A673 (cell line): ENCODE results near the gene MVK. TPM values are rescaled to one million over a fixed set of nuclear protein-coding genes. Genes with fewer than 3 reads are reported as not detected.

Experiments
- BruUV-seq: library from RNA; stranded (reverse); fragments of 400-500 nt; replicated peaks from 2 replicates; lab custom pipeline; 2021; lab: Mats Ljungman, UMichigan
- CTCF ChIA-PET: fragments of 300-600 bp; sonication (Branson Sonifier 250); formaldehyde crosslinking; loops from one replicate; lab custom pipeline; 2022; ENCODE audit warnings: antibody characterized with exemption; lab: Charles Lee
- POLR2A ChIA-PET: fragments of 300-600 bp; sonication (Branson Sonifier 250); formaldehyde crosslinking; loops from one replicate; lab custom pipeline; 2022; ENCODE audit warnings: antibody characterized with exemption; ENCODE audit not compliant: low non-redundant PET; lab: Charles Lee
- DNase-seq: peaks from one replicate; pipeline ENCODE4 v3.0.0-alpha.2; 2015; ENCODE audit warnings: low spot score
- H3K27ac ChIP-seq: fragments of 200-600 bp; sonication (generic); 2 replicates; pipeline ENCODE4 v1.5.1; 2016; ENCODE audit warnings: mixed run types, low read depth, mild to moderate bottlenecking, mixed read lengths, antibody characterized with exemption, low read length; ENCODE audit not compliant: poor library complexity, severe bottlenecking
- H3K27me3 ChIP-seq: fragments of 200-600 bp; sonication (generic); replicated peaks from 2 replicates; pipeline ENCODE4 v1.6.1; 2017; ENCODE audit warnings: mixed run types, low read depth, mild to moderate bottlenecking, mixed read lengths, antibody characterized with exemption, low read length; ENCODE audit not compliant: insufficient read depth, poor library complexity
- H3K36me3 ChIP-seq: fragments of 200-600 bp; sonication (generic); 2 replicates; pipeline ENCODE4 v1.6.1; 2016; ENCODE audit warnings: mixed run types, mild to moderate bottlenecking, mixed read lengths, antibody characterized with exemption, low read length; ENCODE audit not compliant: insufficient read depth, poor library complexity, severe bottlenecking
- H3K4me1 ChIP-seq: fragments of 200-600 bp; sonication (generic); 2 replicates; pipeline ENCODE4 v1.6.1; 2017; ENCODE audit warnings: mixed run types, mild to moderate bottlenecking, mixed read lengths, antibody characterized with exemption, low read length; ENCODE audit not compliant: insufficient read depth, poor library complexity, severe bottlenecking
- H3K4me3 ChIP-seq: fragments of 200-600 bp; sonication (generic); 2 replicates; pipeline ENCODE4 v1.5.1; 2016; ENCODE audit warnings: low read depth, mixed run types, mild to moderate bottlenecking, mixed read lengths, low read length; ENCODE audit not compliant: poor library complexity, severe bottlenecking
- H3K9me3 ChIP-seq: fragments of 200-600 bp; sonication (generic); 2 replicates; pipeline ENCODE4 v1.6.1; 2016; ENCODE audit warnings: mixed run types, low read depth, mild to moderate bottlenecking, mixed read lengths, antibody characterized with exemption, low read length; ENCODE audit not compliant: poor library complexity, severe bottlenecking
- CTCF ChIP-seq: fragments of 300-800, 200-600 bp; sonication (generic); conservative IDR thresholded peaks from 2 replicates; pipeline ENCODE4 v1.5.1; 2017; ENCODE audit warnings: low read depth, mild to moderate bottlenecking, antibody characterized with exemption, low read length, moderate library complexity, mixed read lengths
- EZH2 ChIP-seq: fragments of 200-600 bp; sonication (generic); IDR thresholded peaks from 2 replicates; pipeline ENCODE4 v1.6.1; 2017; ENCODE audit warnings: borderline replicate concordance, low read depth, mild to moderate bottlenecking, mixed read lengths, antibody characterized with exemption, low read length; ENCODE audit not compliant: poor library complexity, severe bottlenecking
- intact Hi-C: fragments of 100-400 bp; cut with micrococcal nuclease; formaldehyde crosslinking; loops from one replicate; pipeline ENCODE4 v1.10.0; 2022; ENCODE audit not compliant: unreplicated experiment
- total RNA-seq: library from RNA; stranded (reverse); gene quantifications from 2 replicates; pipeline ENCODE4 v1.2.3, GENCODE V29; 2021

MVK gene
- total RNA-seq, 1 experiment from 2014 or later: 56.0 TPM

DNA sequence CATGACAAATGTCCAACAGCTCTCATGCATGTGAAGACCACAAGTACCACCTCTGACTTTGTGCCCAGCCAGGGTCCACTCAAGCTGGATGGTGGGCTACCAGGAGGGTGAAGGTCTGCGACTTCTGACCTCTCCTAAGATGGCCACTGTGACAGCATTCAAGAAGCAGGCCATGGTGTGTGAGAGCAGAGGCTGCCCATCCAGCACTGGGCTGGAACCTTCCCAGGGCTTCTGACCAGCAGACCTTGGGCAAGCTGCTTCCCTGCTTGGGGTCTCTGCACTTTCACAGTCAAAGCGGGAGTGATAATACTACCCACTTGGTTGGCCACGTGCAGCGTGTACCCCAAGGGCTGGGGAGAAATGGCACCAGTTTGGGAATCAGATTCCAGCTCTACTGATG, 10.7 kb upstream of the MVK start:
- Histone ChIP-seq H3K27me3 (no peaks in the 10 kb centered on the region), H3K36me3 (peaks cover 58% of the 10 kb centered on the region), H3K4me3 (no peak overlapping the region), H3K4me1 (no peaks in the 10 kb centered on the region), H3K27ac (no peak overlapping the region), H3K9me3 (no peaks in the 10 kb centered on the region)
- POLR2A ChIA-PET: no interaction called here
- intact Hi-C loops: no loop called here
- DNase-seq: no peak
- TF ChIP-seq CTCF: no peak
- TF ChIP-seq EZH2: no peak
- CTCF ChIA-PET: interaction anchor here (0.7 kb wide), 1 partner anchor 365 kb away, joined by 4 read pairs; no protein-coding TSS in a partner anchor
- no TSS peak for BruUV-seq

- no peak overlapping the region for H3K4me3 ChIP-seq
- ChIA-PET POLR2A (no interaction called here), CTCF (no interaction called here)
- no peak for DNase-seq
- no peaks in the 10 kb centered on the region for H3K27me3 ChIP-seq
- H3K4me1 ChIP-seq: no peaks in the 10 kb centered on the region
- BruUV-seq: no TSS peak
- no peak for TF ChIP-seq EZH2
- TF ChIP-seq CTCF: no peak
- H3K36me3 ChIP-seq: peaks cover 65% of the 10 kb centered on the region
- no peaks in the 10 kb centered on the region for H3K9me3 ChIP-seq
- intact Hi-C loops: no loop called here
- H3K27ac ChIP-seq: no peak overlapping the region
Measured at GRCh38 chr12:109563291-109564284, 10.0 kb upstream of the MVK start.

GRCh38 chr12:109566424-109566823, 7.2 kb upstream of the MVK start:
- Histone ChIP-seq H3K4me3 (no peak overlapping the region), H3K4me1 (no peaks in the 10 kb centered on the region), H3K27ac (no peak overlapping the region), H3K9me3 (no peaks in the 10 kb centered on the region), H3K36me3 (peaks cover 92% of the 10 kb centered on the region), H3K27me3 (no peaks in the 10 kb centered on the region)
- CTCF ChIA-PET: no interaction called here
- intact Hi-C loops: no loop called here
- no peak for DNase-seq
- POLR2A ChIA-PET: no interaction called here
- BruUV-seq: no TSS peak
- TF ChIP-seq EZH2 (no peak), CTCF (no peak)
